ENCODE measurements around the gene ABCB10.

Gene ABCB10

GRCh38 chr1:229474509-229474908 is 84.0 kb downstream of the ABCB10 start:
- DNase-seq (ENCODE audit: low read depth in 2 of 2), result no peak

- DNase-seq (ENCODE audit: low read depth in 2 of 2), result no peak
These were observed 87.3 kb downstream of the ABCB10 start for GRCh38 chr1:229471175-229471574.

- DNase-seq (ENCODE audit: low read depth in 2 of 2), result no peak
These were observed 88.0 kb downstream of the ABCB10 start for GRCh38 chr1:229470406-229471043.

- no peak for DNase-seq (ENCODE audit: low read depth in 2 of 2)
These were observed 91.6 kb downstream of the ABCB10 start for GRCh38 chr1:229466887-229467286.
